NCI-H2196 treated with DMSO at 0.1 percent for 48 hours (cell line): Measurements from ENCODE around the gene RUSC2.
"Not testable (repeated sequence)": the region's sequence is repeated elsewhere in the genome, so short reads cannot be mapped to it uniquely, and the experiment has no call there.

Experiments
- DNase-seq: peaks from one replicate; lab custom pipeline; 2025; ENCODE audit not compliant: unreplicated experiment; lab: John Stamatoyannopoulos, UW

Gene RUSC2

DNA sequence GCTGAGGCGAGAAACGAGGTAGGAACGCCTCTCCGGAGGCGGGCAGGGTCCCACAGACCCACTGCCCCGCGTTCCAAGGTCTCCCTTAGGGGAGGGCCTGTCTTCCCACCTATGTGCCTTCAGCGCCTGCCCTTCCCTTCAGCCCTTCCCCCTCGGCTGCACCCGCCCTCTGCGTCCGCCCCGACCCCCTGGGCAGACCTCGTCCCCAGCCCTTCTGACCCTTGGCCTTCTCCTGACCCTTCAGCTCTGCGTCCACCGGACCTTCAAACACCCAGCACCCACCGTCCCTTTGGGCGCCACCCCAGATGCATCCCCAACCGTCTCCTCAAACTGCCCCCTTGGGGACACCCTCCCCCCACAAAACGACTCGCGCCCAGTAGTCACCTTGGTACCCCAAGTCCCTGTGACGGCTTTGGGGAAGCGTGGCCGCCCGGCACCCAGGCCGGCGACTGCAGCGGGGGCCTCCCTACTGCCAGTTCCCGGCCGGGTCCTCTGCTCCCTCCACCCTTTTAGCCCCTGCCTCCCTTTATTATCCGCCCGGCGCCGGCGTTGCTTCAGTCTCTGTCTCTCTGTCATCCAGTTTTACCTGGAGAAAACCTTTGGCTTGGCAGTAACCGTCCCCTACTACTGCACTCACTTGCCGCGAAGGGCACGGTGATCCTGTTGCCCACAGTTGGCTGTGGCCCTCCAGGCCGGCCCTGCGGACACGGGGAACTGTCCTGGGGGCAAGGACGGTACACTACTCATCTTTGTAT, 421 bp downstream of the RUSC2 start:
- peak; percentile 59 for DNase-seq

DNA sequence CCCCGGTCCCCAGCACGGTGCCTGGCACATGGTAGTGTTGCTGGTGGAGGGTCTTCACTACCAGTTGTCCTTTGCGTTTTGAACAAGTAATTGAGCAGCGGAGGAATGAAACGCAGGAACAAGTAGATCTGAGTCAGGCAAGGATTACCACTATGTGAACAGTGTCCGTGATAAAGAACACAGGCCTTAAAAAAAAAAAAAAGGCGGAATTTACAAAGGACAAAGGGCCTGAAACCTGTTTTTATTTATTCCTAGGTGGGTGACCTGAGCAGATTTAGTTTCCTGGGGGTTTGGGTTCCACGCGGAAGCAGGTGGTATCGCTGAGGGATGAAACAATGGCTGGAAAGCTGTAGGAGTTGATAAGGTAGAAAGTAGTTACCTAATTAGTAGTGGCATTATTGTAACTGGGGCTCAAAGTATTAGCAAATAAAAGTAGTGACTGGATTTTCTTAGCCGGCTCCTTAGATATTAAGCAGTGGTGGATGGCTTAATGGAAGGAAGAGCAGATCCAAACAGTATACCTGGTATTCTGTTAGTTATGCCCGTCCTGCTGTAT, 1.1 kb downstream of the RUSC2 start:
- DNase-seq, result no peak

DNA sequence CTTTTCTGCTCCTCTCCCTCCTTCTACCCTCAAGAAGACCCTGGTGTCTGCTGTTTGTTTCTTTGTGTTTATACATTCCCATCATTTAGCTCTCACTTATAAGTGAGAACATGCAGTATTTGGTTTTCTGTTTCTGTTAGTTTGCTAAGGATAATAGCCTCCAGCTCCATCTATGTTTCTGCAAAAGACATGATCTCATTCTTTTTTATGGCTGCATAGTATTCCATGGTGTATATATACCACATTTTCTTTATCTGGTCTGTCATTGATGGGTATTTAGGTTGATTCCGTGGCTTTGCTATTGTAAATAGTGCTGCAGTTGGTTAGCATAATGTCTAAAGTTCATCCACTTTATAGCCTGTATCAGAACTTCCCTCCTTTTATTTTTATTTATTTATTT, 3.2 kb downstream of the RUSC2 start:
- DNase-seq, result not testable (repeated sequence)

DNA sequence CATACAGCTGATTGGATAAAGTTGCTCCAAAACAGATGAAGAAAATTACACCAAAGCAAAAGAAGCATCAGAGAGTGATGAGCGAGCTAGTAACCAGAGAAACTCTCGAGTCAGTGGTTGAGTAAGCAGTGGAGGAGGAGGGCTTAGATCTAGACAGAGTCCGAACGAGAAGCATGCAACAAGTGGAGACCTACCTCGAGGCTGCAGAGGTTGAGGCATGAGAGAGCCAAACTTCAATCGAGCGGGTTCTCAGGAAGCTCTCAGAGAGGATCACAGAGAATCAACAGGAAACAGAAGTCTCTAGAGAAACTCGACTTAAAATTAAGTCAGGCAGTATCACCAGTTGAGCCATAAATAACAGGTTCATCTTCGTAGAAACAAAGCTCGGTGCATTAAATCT, 6.1 kb downstream of the RUSC2 start:
- DNase-seq, result no peak

DNA sequence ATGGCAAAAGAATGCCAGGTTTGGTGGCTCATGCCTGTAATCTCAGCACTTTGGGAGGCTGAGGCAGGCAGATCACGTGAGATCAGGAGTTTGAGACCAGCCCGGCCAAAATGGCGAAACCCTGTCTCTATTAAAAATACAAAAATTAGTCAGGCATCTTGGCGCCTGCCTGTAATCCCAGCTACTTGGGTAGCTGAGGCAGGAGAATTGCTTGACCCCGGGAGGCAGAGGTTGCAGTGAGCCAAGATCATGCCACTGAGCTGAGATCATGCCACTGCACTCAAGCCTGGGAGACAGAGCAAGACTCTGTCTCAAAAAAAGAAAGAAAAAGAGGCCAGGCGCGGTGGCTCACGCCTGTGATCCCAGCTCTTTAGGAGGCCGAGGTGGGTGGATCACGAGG, 8.3 kb downstream of the RUSC2 start:
- not testable (repeated sequence) for DNase-seq

DNA sequence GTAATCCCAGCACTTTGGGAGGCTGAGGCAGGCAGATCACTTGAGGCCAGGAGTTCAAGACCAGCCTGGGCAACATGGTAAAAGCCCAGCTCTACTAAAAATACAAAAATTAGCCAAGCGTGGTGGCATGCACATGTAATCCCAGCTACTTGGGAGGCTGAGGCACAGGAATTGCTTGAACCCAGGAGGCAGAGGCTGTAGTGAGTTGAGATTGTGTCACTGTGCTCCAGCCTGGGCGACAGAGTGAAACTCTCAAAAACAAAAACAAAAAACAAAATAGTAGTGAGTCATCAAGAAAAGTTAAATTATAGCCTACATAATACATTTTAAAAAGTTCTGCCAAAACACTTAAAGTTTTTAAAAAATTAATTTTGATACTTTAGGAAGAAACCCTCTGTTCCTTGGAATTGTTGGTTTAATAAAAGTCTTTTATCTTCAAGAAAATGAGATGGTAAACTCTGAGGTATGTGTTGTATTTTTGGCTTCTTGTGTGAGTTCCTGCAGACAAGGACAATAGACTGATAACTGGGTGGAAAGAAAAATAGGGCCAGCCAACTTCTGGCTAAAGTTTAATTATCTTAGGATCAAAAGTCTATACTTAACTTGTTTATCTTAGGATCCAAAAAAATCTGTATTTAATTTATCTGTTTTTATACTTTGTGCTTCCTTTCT, 9.3 kb downstream of the RUSC2 start:
- no peak for DNase-seq

DNA sequence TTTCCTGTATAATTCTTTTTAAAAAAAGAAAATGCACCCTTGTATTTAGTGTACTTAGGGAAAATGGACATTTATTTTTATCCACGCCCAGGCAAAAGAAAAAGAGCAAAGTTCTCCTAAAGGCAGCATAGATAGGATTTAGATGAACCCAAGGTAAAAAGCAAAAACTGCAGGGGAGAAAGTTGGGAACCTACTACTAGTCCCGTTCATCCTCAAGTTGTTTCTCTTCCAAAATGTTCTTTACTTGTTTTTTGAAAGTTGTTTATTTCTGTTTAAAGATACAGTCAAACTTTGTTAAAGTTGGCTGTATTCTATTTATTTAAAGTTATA, 9.8 kb downstream of the RUSC2 start:
- DNase-seq, result no peak

DNA sequence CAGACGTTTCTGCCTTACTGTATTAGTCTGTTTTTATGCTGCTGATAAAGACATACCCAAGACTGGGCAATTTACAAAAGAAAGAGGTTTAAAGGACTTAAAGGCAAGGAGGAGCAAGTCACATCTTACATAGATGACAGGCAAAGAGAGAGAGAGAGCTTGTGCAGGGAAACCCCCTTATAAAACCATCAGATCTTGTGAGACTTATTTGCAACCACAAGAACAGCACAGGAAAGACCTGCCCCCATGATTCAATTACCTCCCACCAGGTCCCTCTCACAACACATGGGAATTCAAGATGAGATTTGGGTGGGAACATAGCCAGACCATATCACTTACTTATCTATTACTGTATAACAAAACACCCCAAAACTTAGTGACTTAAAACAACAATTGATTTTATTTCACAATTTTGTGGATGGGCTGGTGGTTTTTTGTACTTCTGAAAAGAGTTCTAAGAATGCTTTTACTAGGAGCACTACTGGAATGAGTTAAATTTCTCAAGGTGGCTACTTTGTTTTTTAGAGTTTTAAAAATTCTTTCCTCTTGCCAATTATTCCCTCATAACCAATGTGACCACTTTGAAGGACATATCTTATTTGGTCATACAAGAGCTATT, 10.3 kb downstream of the RUSC2 start:
- DNase-seq, result no peak

DNA sequence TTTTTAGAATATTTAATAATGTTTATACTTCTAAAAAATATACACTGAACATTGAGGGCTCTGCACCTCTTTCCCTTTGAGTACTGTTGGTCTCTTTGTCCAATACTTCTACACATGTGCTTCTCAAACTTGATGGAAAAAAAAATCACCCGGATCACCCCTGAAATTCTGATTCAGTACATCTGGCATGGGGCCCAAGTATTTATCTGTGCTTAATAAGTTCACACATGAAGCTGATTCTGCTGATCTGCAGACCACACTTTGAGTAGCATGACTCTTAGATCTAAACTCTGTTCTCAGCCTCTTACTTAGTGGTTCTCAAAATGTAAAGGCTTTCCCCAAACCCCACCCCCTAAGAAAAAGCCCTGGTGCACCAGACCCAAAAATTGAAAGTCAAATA, 12.0 kb downstream of the RUSC2 start:
- no peak for DNase-seq

DNA sequence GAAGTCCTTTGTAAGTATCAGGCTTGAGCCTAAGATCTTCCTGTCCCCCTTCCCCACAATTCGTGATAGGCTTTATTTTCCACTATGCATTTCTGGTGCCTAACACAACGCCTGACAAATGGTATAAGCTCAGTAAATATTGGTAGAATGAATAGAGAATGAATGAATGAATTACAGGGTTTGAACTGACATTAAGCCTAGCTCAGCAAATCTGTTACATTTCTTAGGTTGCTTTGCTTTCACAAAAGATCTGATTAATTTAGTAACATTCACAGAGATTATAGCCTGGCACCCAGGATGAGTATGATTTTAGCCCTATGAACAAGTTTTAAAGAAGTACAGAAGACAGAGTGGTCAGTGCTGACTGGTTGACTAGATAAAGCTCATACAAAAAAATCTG, 16.4 kb downstream of the RUSC2 start:
- DNase-seq, result no peak

DNA sequence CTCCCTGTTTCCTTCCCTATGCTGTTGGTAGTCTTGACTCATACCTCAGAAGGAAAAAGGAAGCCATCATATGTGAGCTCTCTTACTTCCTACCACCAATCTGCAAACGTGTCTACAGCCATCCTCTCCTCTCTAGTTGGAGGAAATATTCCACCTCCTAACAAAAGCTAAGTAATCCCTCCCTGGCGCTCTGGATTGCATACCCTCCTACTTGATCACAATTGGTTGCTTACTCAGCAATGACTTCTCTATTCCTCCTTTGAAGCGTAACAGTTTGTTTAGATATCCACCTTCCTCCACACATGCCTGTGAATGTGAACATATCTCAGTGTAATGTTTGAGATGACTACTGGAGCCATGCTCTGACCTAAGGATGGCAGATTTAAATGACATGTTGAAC, 18.2 kb downstream of the RUSC2 start:
- no peak for DNase-seq

DNA sequence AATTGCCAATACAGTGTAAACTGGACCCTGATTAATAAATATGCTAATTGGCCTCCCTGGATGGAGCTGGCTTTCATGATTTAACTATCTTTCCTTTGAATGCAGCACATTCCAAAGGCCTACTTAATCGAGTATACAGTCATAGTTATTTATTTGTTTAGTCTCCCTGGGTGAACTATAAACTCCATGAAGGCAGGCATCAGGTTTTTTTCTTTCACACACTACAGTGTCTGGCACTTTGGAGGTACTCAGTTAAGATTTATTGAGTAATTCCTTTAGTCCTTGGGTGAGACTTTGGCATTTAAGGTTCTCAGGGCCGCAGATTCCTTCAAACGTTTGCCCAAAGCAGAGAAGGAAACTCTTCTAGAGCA, 20.5 kb downstream of the RUSC2 start:
- no peak for DNase-seq

DNA sequence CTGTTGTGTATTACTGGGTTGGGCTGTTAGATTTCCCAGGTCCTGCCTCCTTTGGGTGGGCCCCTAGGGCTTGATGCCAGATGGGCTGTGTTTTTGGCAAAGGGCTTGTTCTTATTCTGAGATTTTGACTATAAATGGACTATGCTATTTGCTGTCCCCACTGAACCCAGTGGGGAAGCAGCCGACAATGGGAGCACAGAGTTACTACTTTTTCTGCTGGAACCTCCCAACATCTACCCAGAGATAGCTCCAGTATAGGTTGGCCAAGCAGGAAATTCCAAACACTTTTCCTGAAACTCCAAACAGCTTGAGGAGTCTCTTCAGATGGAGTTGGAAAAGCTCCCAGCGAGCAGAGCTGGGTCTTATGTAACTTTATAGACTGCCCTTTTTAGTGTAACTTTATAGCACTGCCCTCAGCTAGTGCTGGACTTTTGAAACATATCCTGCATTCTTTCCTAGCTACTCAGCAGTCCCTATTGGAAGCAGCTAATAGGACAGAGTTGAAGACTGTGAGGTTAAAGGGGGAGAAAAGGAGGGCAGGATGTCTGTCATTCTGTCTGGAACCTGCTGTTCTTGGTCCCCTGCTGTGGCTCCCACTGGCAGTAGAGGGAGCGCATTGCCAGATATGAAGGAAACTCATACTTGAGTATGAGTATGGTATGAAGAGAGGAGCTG, 21.0 kb downstream of the RUSC2 start:
- no peak for DNase-seq

DNA sequence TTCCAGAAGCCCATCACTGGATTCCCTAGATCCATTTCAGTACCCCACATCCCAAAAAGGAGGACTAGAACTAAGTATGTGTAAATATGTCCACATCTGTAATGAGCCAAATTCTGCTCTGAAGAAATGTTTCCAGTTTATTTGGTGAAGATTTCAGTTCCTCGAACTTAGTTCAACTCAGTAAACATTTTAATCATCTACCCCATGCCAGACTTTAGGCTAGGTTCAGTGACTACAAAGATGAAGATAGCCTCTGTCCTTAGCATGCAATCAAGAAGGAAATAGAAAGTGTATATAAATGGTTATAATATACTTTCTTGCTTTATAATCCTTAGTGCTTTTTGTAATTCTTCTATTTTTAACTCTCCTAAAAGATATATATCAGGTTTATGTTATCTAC, 21.5 kb downstream of the RUSC2 start:
- DNase-seq, result no peak

DNA sequence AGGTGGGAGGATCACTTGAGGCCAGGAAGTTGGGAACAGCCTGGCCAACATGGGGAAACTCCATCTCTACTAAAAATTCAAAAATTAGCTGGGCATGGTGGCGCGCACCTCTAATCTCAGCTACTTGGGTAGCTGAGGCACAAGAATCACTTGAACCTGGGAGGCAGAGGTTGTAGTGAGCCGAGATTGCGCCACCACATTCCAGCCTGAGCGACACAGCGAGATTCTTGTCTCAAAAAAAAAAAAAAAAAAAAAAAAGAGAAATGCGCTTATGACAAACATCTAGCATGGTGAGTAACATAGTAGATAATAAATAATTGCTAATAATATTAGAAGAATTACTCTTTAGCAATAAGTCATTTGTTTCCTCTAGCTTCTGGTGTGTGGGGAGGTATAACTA, 25.9 kb downstream of the RUSC2 start:
- no peak for DNase-seq

DNA sequence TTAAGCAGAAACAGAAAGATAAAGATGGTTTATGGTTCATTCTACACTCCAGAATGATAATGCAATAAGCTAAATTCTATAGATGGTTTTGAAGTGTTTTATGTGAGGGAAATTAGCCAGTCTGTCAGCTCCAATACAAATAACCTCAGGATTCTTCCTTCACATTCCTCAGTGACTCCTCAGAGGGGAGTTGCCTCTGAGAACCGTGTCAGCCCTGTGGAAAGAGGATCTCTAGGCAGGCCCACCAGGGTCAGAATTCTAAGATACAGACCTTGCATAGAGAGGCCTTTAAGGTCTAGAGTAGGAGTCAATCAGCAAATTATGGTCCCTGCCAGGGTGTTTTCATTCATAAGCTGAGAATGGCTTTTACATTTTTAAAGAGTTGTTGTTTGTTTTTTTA, 26.6 kb downstream of the RUSC2 start:
- no peak for DNase-seq

DNA sequence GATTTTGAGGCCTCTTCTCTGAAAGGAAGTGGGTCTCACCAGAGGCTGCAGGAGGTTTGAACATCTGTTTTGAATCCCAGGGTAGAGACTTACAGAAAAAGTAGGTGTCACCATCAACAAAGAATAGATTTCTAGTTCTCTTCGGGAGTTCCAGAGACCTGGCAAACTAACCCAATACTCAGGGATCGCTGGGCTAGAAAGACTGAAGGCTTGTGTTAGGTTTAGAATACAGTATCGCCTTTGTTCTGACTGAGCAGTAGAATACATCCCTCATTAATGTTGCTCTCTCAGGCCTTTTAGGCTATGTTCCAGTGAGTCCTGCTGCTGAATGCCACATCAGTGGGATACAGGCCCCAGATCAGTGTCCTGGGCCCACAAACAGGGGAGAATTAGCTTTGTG, 27.2 kb downstream of the RUSC2 start:
- DNase-seq, result no peak

DNA sequence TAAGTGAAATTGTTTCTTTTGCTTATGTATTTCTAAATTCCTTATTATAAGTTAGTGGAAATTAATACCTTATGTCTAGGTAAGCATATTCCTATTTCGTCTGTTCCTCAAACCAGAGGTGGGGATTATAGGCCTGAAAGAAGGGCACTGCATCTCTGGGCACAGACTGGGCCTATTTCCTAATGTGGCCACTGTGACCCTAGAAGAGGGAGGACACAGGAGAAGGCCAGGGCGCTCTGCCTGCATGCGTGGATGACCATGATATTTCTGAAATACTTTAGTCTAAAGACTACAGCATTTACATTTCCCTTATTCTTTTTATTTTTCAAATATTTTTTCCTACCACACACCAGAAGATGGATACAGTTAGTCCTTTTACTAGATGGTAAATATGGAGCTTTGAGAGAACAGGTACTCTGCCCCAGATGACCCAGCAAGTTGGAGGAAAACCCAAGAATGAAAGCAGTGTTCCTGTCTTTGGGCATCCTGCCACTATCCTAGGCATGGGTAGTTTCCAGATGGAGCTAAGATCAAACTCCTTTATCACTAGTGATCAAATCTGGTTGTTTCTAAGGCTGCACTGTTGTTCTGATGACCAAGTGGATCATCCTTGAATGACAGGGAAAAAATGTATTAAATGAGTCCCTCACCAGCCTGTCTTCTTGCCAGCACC, 27.8 kb downstream of the RUSC2 start:
- no peak for DNase-seq

DNA sequence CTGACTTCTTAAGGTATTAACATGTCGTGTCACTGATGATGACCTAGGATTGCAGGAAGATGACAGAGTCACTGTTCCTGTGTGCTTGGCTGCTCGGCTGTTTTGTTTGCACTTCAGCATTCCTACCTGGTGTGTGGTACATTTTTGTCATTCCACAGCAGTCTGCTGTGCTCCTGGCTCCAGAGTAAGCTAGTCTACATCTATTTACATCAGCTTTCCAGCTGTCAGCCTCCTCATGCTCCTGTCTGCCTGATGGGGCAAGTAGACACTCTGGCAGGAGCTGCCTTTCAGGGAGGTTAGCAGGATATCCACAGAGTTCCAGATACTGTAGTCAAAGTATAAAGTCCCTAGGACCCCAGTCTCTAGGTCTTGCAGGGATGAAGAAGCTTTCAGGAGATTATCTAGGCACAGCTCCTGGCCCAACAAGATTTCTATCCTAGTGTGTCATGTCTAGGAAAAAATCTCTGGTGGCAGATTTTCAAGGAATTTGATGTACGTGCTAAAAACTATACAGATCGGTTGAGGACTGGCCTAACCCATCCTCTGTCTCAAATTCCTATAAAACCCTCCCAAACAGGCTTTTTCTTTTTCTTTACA, 28.4 kb downstream of the RUSC2 start:
- DNase-seq, result peak; percentile 9

DNA sequence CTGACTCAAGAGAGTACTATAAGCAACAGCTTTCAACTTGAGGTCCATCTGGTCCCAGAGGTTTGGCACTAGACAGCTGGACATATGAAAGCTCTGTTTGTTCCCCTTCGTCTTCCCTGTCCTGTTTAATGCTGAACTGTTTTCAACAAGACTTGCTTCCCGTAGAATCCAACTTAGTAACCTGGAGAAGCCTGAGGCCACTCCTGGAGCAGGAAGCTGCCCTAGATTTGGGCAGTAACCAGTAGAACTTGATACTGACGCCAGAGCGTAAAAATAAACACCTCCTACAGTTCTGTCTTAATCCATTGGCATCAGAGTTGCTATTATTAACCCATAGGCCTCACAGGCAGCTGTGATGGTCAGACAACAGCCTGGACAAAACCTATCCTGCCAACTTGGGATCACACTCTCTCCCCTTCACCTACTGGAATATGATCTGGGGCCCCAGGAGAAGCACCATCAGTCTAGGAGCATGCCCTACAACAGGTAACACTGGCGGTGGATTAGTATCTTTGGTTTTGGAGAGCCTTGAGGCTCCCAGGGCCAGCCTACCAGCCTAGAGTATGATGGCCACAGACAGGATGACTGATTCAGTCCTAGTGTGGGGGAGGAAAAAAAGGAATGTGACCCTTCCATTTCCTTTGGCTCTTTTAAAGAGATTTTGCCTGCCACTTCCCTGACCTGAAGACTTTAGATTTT, 29.2 kb downstream of the RUSC2 start:
- DNase-seq, result no peak
